Measurements from ENCODE around the gene HMCES. TPM values are rescaled to one million over a fixed set of nuclear protein-coding genes. Genes with fewer than 3 reads are reported as not detected.

HMCES gene, protein sequence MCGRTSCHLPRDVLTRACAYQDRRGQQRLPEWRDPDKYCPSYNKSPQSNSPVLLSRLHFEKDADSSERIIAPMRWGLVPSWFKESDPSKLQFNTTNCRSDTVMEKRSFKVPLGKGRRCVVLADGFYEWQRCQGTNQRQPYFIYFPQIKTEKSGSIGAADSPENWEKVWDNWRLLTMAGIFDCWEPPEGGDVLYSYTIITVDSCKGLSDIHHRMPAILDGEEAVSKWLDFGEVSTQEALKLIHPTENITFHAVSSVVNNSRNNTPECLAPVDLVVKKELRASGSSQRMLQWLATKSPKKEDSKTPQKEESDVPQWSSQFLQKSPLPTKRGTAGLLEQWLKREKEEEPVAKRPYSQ
- total RNA-seq: 10 to 100 TPM; 42.3 to 44.2 TPM
- long read RNA-seq, transcript HMCES-203 (6 exons, 1,490 nt): minor isoform, 8 of 143 reads
- long read RNA-seq, transcript HMCES-204 (7 exons, 1,952 nt): minor isoform, 7 of 143 reads
- long read RNA-seq, transcript HMCES-201 (7 exons, 2,515 nt): major isoform, 98 of 143 reads
- long read RNA-seq, partial matches to known transcripts: 13 of 143 reads
- long read RNA-seq, other reads (novel, unspliced or antisense): 12 of 143 reads

DNA sequence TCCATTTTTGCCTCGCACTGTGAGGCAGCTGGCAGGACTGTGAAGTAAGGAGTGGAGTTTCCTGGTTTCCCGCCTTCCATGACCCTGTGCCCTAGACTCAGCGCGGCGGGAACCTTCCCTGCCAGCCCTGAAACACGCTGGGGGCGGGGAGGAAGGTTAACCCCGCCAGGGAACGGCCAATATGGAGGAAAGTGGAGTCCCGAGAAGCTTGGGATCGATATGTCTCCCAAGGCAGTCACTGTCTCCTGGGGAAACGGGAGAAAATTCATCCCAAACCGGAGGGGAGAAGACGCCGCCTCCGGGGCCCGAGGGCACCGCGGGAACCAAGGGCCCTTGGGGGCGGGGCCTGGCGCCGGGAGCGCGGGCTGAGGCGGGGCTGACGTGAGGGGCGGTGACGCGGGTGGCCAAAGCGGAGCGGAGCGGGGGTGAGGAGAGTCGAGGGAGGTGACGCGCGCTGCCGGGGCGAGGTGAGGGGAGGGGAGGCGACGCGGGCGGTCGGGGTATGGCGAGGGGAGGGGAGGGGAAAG, at the start of gene HMCES:
HMCES (plus strand) TSS at position 432 of the 527 bp plus-strand sequence. CDS start 863 bp downstream, outside the sequence.
- intact Hi-C loops (cut with DNase I, micrococcal nuclease): no loop called here
- DNase-seq (peak; percentile 94 to 96), ATAC-seq (peak; percentile 93)

DNA sequence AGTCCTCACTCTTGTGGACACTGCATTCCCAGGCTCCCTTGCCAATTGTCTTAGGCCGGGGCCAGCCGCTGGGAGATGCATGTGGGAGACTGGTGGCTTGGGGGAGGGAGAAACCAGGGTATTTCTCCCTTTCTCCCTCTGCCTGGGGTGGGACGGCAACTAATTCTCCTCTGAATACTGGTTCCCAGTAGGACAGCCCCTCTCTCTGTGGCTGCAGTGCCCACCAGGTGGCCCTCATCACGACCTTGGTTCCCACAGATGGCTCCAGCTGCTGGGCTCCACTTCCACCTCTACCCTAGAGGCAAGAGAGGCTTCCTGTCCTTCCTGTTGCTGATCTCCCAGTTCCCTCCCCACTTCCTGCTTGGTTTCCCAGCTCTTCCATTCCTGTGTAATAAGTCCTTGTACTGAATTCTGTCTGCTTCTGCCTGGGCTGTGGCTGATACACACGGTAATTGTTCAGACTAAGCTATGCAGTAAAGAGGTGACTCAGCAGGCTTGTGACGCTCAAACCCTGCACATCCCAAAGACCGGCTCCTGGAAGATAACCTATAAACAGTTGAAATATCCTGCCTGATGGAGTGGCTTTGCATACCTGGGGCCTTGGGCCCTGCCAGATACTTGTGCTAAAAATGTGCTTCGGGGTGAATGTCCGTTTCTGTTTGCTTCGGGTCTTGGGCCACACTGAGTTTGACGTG, 49.6 kb upstream of the HMCES start:
- DNase-seq: no peak
- intact Hi-C loops (cut with DNase I, micrococcal nuclease): no loop called here
- no peak for ATAC-seq

DNA sequence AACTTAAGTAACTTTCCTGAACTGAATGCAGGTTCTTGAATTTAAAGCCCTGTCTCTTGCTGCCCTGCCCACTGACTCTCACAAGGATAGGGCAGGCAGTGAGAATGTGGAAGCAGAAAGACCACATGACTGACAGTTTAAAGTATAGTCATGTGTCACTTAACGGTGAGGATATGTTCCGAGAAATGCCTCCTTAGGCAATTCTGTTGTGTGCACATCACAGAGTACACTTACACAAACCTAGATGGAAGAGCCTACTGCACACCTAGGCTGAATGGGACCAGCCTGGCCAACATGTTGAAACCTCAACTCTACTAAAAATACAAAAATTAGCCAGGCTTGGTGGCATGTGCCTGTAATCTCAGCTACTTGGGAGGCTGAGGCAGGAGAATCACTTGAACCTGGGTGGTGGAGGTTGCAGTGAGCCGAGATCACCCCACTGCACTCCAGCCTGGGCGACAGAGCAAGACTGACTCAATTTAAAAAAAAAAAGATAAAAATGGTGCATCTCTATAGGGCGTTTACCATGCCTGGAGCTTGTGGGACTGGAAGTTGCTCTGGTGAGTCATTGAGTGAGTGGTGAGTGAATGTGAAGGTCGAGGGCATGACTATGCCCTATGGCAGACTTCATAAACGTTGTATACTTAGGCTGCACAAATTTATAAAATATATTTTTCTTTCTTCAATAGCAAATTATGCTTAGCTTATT, 48.2 kb upstream of the HMCES start:
- intact Hi-C loops (cut with DNase I, micrococcal nuclease): no loop called here
- ATAC-seq (peak; percentile 70), DNase-seq (no peak)

DNA sequence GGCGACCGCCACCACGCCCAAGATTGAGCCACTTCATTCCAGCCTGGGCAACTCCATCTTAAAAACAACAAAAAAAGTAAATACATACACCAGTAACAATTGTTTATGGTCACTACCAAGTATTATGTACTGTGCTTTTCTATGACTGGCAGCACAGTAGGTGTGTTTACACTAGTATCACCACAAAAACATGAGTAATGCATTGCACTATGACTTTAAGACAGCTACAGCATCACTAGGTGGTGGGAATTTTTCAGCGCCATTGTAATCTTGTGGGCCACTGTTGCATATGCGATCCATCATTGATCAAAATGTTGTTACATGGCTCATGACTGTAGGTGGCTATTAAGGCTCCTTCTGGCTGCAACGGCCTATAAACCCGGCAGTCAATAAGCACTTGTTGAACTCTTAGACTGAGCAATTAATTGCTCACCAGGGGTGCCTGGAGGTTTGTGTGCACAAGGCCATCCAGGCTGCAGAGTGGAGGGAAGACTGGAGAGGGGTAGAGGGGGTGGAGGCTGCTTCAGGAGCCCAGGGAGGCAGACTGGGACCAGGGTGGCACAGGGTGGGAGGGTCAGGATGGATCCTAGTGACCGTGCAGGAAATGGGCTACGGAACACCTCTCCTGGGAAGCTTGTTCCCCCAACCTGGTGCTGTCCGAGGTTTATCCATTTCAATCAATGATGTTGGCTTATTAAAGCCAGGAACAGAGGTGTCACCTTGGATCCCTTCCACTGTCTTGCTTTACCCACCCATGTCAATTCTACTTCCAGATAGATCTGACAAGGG, 47.1 kb upstream of the HMCES start:
- intact Hi-C loops (cut with DNase I, micrococcal nuclease): no loop called here
- no peak for ATAC-seq
- DNase-seq: no peak

DNA sequence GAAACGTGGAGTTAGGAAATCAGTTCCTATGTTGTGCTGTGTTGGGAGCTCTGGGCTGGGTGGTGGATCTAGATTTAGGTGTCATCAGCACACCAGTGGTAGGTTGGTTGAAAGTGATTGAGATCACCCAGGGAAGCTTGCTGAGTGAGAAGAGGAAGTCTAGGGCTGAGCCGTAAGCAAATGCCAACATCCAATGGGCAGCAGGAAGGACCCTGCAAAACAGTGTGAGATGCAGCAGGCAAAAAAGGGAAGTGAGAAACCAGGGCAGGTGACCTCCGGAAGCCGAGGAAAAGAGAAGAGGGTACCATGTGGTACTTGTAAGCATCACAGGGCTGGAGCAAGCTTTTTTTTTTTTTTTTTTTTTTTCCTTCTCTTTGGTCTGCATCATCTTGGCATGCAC, 45.1 kb upstream of the HMCES start:
- intact Hi-C loops (cut with DNase I, micrococcal nuclease): no loop called here
- peak; percentile 3 for ATAC-seq

DNA sequence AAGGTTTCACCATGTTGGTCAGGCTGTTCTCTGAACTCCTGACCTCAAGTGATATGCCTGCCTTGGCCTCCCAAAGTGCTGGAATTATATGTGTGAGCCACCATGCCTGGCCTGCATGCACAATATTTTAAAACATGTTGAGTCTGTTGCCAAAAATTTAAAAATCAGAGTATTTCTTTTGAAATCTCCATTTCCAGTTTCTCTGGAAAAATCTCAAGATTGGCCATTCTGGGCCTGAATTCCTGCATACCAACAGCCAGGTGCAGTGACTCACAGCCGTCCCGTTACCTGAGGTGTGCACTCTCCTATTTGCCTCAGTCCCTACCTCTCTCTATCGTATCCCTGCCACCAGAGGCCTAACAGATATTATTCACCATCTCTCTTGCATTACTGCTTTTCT, 44.2 kb upstream of the HMCES start:
- intact Hi-C loops (cut with DNase I, micrococcal nuclease): no loop called here

More for the DNA sequence above, 45.1 kb upstream of the HMCES start:
- DNase-seq: peak; percentile 33 to 59

DNA sequence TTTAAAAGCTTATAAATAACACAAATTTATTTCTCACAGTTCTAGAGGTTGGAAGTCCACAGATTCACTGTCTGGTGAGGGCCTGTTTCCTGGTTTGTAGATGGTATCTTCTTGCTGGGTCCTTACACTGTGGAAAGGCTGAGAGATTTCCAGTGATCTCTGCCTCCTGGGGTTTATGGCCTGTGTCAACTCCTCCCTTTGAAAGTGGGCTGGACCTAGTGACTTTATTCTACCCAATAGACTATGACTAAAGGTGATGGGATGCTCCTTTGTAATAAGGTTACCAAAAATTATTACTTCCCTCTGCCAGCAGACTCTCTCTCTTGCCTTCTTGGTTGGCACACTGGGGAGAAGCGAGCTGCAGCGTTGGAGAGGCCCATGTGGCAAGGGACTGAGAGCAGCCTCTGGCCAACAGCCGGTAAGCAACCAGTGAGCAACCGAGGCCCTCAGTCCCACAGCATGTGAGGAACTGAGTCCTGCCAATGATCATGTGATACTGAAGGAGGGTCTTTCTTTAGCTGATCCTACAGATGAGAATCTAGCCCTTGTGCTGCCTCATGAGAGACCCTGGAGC, 43.2 kb upstream of the HMCES start:
- ATAC-seq (peak; percentile 85), DNase-seq (no peak)
- intact Hi-C loops (cut with DNase I, micrococcal nuclease): no loop called here

More for the DNA sequence above, 44.2 kb upstream of the HMCES start:
- no peak for ATAC-seq
- DNase-seq: no peak

DNA sequence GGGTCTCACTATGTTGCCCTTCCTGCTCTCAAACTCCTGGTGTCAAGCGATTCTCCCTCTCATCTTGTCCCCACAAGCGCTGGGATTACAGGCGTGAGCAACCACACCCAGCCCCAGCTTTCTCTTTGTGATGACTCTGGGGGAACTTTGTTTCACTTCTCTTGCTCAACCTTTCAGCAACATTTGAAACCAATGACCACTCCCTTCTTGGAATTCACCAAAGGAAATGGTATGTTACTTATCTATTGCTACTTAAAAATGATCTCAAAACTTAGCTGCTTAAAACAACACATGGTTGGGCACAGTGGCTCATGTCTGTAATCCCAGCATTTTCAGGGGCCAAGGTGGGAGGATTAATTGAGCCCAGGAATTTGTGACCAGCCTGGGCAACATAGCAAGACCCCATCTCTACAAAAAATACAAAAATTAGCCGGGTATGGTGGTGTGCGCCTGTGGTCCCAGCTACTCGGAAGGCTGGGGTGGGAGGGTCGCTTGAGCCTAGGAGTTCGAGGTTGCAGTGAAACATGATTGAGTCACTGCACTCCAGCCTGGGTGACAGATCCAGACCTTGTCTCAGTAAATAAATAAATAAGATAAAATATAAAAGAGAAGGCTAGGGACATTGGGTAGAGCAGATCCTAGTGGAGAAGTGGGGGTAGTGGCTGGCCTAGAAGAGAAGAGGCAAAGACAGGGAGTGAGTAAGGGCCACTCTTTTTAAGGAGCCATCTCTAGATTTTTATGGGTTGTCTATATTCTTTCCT, 39.5 kb upstream of the HMCES start:
- intact Hi-C loops (cut with DNase I, micrococcal nuclease): no loop called here
- no peak for DNase-seq
- peak; percentile 65 for ATAC-seq

DNA sequence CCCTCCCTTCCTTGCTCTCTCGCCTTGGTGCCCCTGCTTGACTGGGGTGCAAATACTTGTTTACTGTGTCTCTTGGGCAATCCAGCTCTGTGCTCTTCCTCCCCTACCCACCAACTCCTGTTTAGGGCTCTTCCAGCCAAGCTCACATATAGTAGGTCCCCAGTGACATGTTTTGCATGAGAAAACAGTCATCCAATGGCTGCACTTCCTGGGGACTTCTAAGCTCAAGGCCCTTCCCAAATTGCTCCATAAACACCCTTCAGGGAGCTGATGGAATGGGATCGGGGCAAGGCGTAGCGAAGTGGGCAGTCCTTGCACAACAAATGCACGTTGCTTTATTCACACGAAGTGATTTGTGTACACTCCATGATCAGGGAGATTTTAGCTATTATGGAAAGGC, 38.7 kb upstream of the HMCES start:
- DNase-seq: no peak
- ATAC-seq: no peak
- intact Hi-C loops (cut with DNase I, micrococcal nuclease): no loop called here

DNA sequence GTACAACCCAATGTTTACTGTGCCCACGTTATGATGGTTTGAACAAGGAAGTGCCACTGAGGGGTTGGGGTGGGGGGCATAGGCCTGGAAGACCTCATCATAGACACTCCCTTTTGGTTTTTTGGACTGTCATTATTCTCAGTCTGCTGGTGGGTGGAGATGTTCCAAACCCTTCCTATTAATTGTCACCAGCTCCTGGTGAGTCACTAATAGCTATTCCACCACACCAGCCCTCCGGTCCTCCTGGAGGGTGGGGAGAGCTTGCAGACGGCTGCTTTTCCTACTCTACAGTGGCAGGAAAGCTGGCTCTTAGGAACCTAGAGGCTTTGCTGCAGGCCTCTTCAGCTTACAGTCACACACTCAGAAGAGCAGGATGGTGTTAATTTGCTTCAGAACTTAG, 38.2 kb upstream of the HMCES start:
- no peak for DNase-seq
- ATAC-seq: no peak

DNA sequence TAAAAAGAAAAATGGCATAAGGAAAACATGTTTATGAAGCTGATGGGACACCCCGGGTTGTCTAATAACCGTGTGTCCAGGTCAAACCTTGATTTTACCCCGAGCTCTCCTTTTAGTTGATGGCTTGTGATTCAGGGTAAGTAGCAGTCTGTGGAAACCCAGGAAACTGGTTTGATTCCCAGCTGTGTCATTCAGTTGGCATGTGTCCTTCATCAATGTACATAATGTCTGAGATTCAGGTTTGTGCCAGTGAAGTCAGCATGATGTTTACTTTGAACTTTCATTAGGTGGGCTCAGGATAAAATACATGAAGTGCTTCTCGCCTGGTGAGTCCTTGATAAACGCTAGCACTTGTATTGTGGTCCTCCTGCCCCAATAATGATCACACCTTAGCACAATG, 33.5 kb upstream of the HMCES start:
- intact Hi-C loops (cut with DNase I, micrococcal nuclease): loop anchor here in 1 of 2 donors (5.0 kb wide), 1 partner anchor 63 kb away; the partner anchor contains the start of gene CNBP
- no peak for ATAC-seq
- no peak for DNase-seq

More for the DNA sequence above, 38.2 kb upstream of the HMCES start:
- intact Hi-C loops (cut with DNase I, micrococcal nuclease): no loop called here

DNA sequence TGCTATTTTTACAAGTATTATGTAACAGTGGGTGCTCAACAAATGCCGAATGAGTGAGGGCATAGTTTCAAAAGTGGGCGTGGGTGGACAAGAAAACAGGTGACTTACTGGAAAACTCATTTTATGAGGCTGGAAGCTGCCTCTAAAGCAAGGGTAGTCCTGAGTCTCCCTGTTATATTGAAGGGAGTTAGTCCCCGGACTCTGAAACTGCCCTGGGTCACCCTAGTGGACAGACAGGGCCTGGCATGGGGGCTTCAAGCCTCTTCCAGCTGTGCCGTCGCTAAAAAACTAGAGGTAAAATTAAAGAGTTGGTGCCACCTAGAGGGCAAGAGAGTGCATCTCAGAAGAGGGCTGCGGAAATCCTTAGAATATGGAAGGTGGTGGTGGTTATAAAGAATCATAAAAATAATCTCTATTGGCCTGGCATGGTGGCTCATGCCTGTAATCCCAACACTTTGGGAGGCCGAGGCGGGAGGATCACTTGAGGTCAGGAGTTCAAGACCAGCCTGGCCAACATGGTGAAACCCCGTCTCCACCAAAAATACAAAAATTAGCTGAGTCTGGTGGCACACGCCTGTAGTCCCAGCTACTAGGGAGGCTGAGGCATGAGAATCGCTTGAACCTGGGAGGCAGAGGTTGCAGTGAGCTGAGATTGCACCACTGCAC, 32.9 kb upstream of the HMCES start:
- intact Hi-C loops (cut with DNase I, micrococcal nuclease): loop anchor here in 1 of 2 donors (5.0 kb wide), 1 partner anchor 63 kb away; the partner anchor contains the start of gene CNBP
- ATAC-seq (peak; percentile 73), DNase-seq (peak; percentile 77 to 87)

DNA sequence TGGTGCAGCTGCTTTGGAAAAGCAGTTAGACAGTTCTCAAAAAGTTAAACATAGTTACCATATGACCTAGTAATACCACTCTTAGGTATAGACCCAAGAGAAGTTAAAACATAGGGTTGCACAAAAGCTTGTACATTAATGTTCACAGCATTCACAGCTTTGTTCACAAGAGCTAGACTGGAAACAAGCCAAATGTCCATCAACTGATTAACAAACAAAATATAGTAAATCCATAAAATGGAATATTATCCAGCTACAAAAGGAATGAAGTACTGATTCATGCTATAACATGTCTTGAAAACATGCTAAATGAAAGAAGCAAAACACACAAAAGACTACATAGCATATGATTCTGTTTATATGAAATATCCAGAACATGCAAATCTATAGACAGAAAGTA, 32.0 kb upstream of the HMCES start:
- DNase-seq: no peak
- intact Hi-C loops (cut with DNase I, micrococcal nuclease): loop anchor here in 1 of 2 donors (5.0 kb wide), 1 partner anchor 64 kb away; the partner anchor contains the start of gene CNBP
- ATAC-seq: no peak

DNA sequence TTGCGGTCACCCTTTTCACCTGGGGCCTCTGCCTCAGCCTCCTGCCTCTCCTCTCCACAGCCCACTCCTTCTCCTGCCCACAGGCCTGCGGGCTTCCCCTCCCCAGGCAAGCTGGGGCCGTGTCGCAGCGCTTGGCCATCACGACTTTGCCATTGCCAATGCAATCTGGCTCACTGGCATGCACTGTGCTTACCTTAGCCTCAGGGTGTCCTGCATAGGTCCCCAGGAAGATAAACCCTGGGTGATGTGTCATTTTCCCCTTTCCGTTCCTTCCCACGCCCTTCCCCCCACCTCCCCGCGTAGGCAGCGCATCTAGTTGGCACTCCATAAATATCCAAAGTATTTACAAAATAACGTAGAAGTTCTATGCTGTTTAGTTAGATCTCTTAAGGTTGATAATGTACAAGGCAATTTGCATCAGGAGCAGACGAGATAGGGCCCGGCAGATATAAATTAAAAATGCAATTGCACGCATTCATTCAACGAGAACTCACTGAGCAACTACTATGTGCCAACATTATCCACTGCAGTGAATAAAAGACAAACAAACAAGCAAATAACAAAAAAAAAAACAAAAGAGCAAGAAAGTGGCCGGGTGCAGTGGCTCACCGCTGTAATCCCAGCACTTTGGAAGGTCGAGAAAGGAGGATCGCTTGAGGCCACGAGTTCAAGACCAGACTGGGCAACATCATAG, 30.2 kb upstream of the HMCES start:
- DNase-seq (no peak), ATAC-seq (no peak)
- intact Hi-C loops (cut with DNase I, micrococcal nuclease): loop anchor here in 1 of 2 donors (5.0 kb wide), 1 partner anchor 66 kb away; the partner anchor contains the start of gene CNBP

DNA sequence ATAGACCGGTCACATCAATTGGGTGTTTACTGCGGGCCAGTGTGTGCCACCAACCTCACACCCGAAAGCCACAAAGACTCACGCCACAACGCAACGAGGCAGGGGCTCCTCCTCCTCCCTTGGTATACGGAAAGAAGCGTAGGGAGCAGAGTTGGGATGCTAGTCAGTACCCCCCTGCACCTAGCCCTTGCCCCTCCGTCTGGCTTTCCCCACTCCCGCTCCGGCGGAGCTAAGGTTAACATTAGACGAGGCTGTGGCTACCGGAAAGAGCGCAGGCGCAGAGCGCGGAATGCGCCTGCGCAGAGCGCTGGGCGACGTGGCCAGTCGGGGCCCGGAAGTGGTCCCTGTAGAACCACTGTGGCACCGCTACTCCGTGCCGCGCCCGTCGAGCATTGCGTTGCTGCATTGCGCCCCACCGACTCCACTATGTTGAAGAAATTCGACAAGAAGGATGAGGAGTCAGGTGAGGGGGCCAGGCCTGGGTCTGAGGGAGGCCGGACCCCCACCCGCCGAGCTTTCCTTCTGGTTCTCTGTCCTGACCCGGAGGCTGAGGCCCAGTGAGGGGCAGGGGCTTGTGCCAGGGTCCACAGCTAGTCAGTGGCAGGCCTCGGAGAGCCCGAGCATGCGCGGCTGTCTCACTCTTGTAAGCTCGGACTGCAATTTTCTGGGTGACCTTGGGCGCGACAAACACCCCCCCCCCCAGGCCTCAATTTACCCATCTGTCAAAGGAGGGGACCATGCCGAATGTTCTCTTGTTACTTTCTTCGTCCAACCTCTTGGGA, 29.2 kb upstream of the HMCES start, which contains the start of gene COPG1:
COPG1 (plus strand) TSS at position 323 of the 782 bp plus-strand sequence; CDS start at position 427, 104 bp downstream.
- intact Hi-C loops (cut with DNase I, micrococcal nuclease): loop anchor here in 1 of 2 donors (5.0 kb wide), 1 partner anchor 67 kb away; the partner anchor contains the start of gene CNBP
- peak; percentile 88 for ATAC-seq

More for the DNA sequence above, 29.2 kb upstream of the HMCES start, which contains the start of gene COPG1:
- DNase-seq: peak; percentile 81 to 89

Measured in left colon (tissue), 2 donors.